ENCODE data around the gene MED16.
"Not testable (repeated sequence)": the region's sequence is repeated elsewhere in the genome, so short reads cannot be mapped to it uniquely, and the experiment has no call there.

MED16 gene

GRCh38 chr19:911197-912033, 18.4 kb upstream of the MED16 start:
- no peak for DNase-seq

GRCh38 chr19:907183-907853, 14.3 kb upstream of the MED16 start:
- DNase-seq: no peak

- DNase-seq: no peak
Observed at GRCh38 chr19:906480-906879, 13.5 kb upstream of the MED16 start.

GRCh38 chr19:904545-904944, 11.6 kb upstream of the MED16 start:
- no peak for DNase-seq

DNA sequence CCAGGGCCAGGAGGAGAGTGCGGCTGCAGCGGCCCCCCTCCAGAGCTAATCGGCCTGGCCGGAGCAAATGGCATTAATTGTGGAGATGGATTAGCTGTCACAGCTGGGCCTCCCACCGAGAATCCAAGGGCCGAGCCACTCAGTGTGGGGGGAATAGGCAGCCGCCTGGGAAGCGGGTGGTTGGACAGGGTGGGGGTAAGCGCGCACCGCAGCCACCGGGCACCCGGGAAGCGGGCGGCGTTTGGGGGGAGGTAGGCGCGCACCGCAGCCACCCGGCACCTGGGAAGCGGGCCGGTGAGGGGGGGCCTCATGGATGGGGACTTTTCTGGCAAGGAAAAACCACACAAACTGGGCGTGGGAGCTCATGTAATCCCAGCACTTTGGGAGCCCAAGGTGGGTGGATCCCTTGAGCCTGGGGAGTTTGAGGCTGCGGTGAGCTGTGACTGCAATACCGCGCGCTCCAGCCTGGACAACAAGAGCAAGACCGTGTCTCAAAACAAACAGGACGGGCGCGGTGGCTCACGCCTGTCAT, 10.3 kb upstream of the MED16 start:
- no peak for DNase-seq

GRCh38 chr19:902446-903226, 9.6 kb upstream of the MED16 start:
- no peak for DNase-seq

- DNase-seq: no peak
Observed at GRCh38 chr19:902093-902370, 9.0 kb upstream of the MED16 start.

GRCh38 chr19:901216-902092, 8.5 kb upstream of the MED16 start:
- no peak for DNase-seq

GRCh38 chr19:900302-901111, 7.5 kb upstream of the MED16 start:
- no peak for DNase-seq

DNA sequence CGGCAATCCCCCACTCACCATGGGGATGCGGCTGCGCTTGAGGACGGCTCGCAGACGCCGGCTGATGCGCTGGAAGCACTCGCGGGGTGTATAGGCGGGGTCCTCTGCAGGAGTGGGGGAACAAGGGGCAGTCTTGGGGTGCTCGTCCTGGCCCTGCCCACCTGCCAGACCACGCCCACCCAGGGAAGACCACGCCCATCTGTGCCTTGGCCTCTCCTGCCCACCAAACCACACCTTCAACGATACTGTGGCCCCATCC, 7.0 kb upstream of the MED16 start:
- DNase-seq: no peak

DNA sequence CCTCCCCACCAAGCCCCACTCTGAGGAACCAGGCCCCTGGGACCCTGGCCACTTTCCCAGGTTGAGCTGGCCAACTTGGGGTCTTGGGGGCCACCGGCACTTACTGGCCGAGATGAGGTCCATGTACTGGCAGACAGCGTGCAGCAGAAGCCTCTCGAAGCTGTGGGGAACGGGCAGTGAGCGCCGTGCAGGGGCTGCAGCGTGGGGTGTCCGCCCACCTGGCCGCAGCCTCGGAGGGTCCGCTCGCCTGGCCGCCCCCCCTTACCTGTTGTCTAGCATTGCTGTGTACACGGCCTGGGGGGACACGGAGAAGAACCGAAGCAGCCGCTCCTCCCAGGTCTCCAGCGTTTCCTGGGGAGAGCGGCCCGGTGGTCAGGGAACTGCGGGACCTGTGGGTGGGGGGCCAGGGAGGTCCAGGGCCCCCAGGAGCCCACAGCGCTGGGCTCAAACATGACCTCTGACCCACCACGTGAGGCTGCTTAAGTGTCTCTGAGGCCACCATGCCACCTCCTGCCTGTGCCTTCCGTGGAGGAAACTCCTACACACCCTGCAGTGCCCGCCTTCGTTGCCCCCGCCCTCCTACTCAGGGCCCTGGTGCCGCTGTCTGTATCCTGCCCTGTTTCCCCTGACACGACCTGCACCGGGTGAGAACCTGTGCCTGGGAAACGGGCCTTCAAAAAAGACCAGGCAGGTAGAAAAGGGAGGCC, 6.5 kb upstream of the MED16 start:
- no peak for DNase-seq

DNA sequence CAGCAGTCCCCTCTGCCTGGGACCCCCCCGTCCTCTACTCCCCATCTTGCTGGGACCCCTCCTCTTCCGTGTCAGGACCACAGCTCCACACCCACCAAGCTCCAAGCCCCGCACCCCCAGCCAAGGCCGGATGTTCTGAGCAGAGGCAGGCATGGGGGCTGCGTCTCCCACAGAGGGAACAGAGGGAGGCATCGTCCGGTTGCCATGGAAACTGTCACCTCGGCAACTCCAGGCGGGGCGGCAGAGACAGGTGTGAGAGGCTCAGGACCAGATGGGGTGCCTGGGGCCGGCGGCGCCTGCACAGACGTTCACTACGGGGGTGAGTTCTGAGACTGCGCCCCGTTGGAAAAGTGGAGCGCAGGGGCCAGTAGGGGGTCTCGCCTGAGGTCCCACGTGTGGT, 5.7 kb upstream of the MED16 start:
- no peak for DNase-seq

- DNase-seq: no peak
Observed at GRCh38 chr19:897442-898039, 4.6 kb upstream of the MED16 start.

DNA sequence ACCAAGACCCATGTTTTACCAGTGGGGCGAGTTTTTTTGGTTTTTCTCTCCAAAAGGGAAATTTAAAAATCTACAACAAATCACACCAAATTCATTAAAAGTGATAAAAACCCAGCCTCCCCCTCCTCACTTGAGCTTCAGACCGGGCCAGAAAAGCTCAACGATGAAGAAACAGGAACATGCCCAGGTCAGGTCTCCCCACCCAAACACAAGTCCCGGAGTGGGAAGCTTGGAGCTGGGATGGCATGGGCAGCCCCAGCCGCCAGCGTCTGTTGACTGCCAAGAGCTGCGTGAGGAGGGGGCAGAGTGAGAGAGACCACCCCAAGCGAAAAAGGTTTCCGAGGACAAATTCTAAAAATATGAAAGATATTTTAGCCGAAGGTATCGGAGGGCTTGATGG, 4.0 kb upstream of the MED16 start:
- DNase-seq: no peak

GRCh38 chr19:896434-896833, 3.4 kb upstream of the MED16 start:
- no peak for DNase-seq

- no peak for DNase-seq
Observed at GRCh38 chr19:892243-892893, 619 bp downstream of the MED16 start.

DNA sequence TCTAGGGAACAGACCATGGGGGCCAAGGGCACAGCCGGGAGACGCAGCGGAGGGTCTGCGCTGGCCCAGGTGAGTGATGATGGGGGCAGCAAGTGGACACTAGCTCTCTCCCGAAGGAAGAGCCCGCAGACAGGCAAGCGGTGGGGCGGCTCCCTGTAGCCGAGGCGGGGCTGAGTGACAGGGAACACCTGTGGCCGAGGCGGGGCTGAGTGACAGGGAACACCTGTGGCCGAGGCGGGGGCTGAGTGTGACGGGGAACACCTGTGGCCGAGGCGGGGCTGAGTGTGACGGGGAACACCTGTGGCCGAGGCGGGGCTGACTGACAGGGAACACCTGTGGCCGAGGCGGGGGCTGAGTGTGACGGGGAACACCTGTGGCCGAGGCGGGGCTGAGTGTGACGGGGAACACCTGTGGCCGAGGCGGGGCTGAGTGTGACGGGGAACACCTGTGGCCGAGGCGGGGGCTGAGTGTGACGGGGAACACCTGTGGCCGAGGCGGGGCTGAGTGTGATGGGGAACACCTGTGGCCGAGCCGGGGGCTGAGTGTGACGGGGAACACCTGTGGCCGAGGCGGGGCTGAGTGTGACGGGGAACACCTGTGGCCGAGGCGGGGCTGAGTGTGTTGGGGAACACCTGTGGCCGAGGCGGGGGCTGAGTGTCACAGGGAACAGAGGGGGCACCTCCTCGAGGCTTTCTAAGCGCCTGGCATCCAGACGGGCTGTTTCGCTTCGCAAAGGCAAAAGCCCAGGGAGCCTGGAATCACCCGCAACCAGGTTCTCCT, 1.4 kb downstream of the MED16 start:
- DNase-seq: not testable (repeated sequence)

DNA sequence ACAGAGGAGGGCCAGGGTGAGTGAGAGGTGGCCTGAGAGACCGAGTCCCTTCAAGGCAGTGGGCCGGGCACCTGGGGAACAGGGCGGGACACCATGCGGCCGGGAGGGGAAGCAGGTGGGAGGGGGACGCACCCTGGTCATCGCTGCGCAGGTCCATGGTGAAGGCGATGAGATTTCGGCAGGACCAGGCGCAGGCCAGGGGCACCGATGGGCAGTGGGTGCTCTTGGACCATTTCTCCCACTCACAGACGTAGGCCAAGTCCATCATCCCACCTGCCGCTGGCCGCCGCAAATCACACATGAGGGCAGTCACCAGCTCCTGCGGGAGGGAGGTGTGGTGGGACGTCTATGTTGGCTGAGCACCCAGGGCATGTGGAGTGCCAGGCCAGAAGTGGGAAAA, 2.2 kb downstream of the MED16 start:
- DNase-seq: no peak

GRCh38 chr19:889662-890295, 3.2 kb downstream of the MED16 start:
- no peak for DNase-seq
